Measurements from ENCODE around the gene MCM6.
"Not testable (repeated sequence)": the region's sequence is repeated elsewhere in the genome, so short reads cannot be mapped to it uniquely, and the experiment has no call there.

The MCM6 gene

DNA sequence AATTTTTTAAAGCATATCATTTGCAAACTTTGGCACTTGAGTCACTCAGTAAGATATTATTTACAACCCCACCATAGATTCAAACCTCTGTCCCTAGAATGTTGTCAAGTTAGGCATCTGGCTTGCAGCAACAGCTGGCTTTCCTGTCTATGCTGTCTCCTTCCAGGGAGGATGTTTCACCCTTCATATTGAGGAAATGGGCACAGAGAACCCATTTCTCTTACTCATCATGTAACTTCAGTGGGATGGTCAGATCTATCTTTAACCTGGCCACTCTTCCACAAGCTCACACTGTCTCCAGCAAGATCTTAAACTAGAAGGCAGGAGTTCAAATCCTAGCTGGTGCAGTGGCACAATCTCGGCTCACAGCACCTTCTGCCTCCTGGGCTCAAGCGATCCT is 55.1 kb downstream of the MCM6 start:
- no peak for DNase-seq (ENCODE audit: low read depth)

DNA sequence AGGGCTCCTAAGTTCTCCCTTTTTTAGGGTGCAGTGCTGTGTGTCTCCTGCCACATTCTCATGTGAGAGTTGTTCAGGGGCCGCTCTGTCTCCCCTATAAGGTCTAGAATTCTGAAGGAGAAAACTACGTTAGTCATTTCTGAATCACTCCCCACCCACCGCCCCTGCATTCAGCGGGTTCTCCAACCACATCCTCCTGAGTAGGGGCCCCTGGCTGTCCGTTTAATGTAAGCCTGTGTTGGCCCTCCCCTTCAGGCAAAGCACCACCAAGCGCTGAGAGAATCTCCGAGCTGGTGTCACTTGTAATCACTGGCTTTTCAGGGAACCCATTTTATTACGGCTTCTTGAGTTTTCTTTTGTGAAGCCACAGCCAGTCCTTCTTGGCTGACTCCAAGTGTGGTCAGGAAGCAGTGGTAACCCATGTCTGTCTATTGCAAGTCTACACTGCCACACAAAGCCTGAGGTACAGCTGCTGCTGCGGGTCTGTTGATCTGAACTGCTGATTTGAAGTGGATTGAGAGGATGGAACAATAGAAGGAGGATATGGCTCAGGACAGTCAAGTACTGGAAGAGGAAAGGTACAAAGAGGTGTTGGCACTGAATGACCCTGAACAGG is 56.1 kb downstream of the MCM6 start:
- DNase-seq (ENCODE audit: low read depth): no peak

DNA sequence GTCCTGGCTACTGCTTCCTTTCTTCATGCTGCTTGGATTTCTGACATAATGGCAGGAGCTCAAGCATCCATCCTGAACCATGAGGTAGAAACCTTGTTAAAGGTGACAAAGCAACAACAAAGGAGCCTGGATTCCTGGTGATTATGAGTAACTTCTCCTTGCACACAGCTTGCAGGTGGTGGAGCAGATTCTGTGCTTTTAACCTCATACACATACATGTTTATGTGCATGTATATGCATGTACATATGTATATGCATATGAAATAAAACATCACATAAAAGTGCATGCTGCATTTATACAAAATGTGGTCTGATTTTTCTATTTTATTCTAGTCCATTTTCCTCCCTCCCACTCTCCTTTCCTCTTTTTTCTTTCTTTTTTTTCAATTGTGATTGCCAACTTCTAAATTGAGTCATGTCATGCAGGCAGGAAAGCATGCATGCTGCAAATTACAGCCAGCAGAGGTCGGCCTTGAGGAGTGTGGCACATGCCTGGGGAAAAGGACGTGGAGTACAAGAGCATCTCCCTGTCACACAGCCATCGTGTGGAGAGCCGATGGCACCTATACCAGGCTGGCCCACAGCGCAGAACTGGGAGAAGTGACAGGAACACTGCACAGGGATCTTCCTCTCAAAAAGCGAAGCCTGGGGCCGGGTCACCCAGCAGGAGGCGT is 57.2 kb downstream of the MCM6 start:
- no peak for DNase-seq (ENCODE audit: low read depth)

DNA sequence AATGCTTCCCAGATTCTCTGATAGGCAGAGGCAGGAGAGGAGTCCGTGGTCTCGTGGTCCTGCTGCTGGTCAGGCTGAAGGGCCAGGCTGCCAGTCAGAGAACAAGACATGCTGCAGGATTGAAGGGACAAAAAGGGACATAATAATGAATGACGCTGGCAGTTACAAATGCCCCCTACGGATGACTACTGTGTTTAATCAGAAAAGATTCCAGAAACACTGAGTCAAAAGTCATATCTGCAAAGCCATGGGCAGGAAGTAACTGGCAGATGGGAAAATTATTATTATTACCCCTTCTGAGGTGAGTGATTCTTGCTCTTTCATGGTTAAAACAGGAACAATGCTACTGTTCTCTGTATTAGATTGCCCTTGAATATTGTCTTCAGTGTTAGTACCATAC is 58.3 kb downstream of the MCM6 start:
- DNase-seq (ENCODE audit: low read depth): no peak

- no peak for DNase-seq (ENCODE audit: low read depth)
Observed at GRCh38 chr2:135817466-135817865, 58.8 kb downstream of the MCM6 start.

GRCh38 chr2:135815269-135815668 is 61.0 kb downstream of the MCM6 start:
- DNase-seq (ENCODE audit: low read depth): no peak

DNA sequence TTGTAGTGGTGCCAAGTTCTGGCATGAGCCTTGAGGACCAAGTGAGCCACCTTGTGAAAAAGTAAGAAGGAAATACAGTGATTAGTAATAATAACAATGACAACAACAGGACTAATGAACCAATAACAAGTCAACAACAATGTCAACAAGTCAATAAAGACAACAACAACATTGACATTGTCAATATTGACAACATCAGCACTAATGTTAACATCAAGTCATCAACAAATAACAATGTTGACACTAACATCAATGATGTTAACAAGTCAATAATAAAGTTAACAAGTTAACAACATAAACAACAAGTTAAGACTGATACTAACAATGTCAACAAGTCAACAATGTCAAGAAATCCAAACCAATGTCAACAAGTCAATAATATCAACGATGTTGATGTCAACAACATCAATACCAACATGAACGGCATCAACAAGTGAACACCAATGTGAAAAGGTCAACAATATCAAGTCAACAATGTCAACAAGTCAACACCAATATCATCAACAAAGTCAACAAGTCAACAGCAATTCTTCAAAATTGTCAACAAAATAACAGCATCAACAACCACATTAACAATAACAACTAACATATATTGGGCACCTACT is 63.2 kb downstream of the MCM6 start:
- no peak for DNase-seq (ENCODE audit: low read depth)

- DNase-seq (ENCODE audit: low read depth): not testable (repeated sequence)
Observed at GRCh38 chr2:135807874-135808273, 68.4 kb downstream of the MCM6 start.

DNA sequence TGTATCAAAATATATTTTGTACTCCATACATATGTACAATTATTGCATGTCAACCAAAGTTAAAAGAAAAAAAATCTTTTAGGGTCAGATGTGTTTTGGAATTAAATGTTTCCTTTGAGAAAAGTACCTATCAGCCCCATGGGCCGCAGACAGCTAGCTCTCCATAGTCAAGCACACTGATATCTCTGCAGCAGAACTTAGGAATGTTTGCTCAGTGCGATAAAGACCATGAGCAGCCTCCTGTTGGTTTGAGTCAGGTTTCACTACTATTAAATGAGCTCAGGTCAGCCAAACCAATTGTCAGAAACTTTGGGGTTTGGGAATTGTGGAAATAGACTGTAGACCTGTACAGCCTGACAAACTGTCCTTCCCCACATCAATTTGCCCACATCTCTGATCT is 73.0 kb downstream of the MCM6 start:
- no peak for DNase-seq (ENCODE audit: low read depth)

- DNase-seq (ENCODE audit: low read depth): no peak
Observed at GRCh38 chr2:135802350-135802749, 73.9 kb downstream of the MCM6 start.

GRCh38 chr2:135800513-135801460 is 75.5 kb downstream of the MCM6 start:
- no peak for DNase-seq (ENCODE audit: low read depth)

- DNase-seq (ENCODE audit: low read depth): no peak
Observed at GRCh38 chr2:135799738-135800137, 76.5 kb downstream of the MCM6 start.

GRCh38 chr2:135798762-135799161 is 77.5 kb downstream of the MCM6 start:
- no peak for DNase-seq (ENCODE audit: low read depth)

DNA sequence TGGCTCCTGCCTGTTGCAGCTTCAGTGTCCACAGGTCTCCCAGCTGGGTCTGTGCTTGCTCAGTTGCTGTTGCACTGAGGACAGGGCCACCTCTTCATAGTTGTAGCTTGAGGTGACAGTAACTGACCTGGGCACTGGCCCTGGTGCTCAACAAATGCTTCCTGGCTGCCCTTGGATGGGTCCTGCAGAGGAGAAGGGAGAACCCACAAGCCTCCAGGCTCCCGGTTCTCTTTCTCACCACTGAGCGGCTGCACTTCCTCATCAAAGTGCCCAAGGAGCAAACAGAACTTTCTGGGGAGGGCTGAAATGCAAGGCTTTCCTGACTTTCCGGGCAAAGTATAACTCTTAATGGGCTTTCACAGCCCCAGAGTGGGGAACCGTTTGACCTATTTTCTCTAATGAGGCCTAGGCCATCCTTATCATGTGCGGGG is 78.0 kb downstream of the MCM6 start:
- DNase-seq (ENCODE audit: low read depth): no peak

DNA sequence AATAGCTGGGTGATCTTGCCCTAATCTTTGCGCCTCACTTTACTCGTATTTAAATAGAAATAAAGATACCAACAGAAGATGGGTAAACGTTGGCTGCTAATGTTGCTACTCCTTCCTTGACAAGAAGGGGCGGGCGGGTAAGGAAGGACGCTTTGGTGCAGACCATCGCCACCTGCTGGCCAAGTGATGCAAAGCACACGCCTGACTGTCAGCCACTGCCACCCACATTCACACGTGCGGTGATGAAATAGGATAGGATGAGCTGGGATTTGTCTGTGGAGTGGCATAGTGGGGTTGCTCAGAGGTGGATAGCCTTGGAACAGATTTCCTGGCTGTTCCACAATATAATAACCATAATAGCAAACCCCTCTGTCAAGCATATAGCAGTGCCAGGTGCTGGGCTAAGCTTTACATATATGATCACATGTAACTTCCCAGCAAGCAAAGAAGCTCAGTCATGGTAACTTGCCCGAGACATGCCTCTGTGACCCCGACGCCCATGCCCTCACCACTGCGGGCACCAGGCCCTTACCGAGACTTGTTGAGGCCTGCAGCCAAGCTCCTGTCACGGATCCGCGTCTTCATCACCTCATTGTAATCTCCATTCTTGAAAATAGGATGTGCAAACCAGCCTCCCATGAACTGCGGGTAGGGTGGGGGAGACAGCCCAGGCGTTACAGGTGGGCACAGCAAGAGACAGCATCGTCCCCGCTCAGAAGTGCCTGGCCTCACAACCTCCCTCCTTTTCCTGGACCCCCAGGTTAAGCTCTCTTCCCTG is 78.6 kb downstream of the MCM6 start:
- peak; percentile 35 for DNase-seq (ENCODE audit: low read depth)

DNA sequence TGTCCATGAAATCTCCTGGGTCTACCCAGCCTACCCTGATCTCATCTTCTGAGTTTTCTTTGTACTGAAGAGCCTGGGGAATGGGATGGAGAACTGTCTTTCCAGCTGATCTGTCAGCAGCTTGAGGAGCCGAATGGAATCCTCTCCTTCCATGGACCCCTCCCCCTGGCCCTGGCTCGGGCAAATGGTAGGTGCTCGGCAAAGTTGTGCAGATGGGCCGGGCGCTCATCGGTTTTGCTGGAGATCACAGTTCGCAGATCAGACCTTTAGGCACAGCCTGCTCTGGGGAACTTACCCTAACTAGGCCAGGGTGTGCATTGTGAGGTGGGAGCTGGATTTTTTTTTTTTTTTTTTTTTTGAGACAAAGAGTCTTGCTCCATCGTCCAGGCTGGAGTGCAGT is 79.6 kb downstream of the MCM6 start:
- DNase-seq (ENCODE audit: low read depth): no peak

DNA sequence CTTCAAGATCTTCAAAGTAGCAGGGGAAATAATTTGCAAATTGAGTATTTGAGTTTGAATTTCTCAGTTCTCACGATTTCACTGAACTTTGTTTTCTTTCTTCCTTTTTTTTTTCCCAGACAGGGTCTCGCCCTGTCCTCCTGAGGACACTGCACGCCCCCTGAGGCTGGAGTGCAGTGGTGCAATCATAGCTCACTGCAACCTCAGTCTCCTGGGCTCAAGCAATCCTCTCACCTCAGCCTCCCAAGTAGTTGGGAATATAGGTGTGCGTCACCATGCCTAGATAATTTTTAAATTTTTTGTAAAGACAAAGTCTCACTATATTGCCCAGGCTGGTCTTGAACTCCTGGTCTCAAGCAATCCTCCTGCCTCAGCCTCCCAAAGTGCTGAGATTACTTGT is 80.6 kb downstream of the MCM6 start:
- DNase-seq (ENCODE audit: low read depth): not testable (repeated sequence)

DNA sequence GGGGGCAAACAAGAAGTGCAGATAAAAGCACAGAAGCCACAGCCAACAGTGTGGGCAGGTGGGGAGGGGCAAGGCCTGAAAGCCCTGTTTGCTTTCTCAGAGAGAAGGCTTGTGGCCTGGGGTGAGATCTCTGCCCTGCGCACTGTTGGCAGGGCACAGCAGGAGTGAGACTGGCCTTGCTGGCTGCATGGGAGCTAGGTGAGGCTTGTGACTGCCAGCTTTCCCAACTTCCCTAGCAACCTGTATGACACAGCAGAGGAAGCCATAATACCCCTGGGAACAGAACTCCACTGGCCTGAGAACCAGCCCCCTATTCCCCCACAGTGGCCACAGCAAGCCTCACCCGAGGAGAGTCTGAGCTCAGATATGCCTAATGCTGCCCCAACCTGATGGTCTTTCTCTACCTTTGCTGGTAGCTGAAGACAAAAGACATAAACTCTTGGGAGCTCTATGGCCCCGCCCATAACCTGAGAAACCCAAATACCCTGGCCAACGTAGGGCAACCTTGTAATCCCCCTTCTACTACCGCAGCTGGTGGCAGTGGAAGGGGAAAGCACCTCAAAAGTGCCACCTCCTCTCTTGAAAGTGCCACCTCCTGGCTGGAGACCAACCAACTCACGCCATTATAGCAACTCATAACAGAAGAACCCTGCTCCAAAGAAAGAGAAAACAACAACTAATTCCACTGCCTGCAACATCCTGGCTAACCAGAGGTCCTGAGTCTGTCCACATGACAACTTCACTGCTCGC is 83.7 kb downstream of the MCM6 start:
- no peak for DNase-seq (ENCODE audit: low read depth)

- DNase-seq (ENCODE audit: low read depth): no peak
Observed at GRCh38 chr2:135791418-135792190, 84.6 kb downstream of the MCM6 start.

DNA sequence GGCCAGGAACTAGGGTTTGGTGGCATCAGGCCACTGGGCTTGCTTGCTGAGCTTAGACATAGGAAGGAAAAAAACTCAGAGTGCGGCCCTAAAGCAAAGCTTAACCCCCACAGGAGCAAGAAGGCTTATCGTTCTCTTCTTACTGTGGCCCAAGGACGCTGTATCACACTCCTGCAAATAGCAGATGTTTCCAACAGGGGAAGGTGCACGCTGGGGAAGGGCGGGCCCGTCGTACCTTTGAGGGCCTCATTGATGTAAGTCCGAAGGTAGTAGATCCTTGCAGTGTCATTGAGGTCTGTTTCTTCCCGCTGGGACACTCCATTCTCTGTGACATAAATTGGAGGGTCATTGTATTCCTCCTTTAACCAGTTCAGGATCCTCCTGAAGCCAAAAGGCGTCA is 85.8 kb downstream of the MCM6 start:
- no peak for DNase-seq (ENCODE audit: low read depth)
